Neural crest cell (in vitro differentiated cells): ENCODE results near the gene GPC6. TPM values are rescaled to one million over a fixed set of nuclear protein-coding genes. Genes with fewer than 3 reads are reported as not detected.

Experiments used
- DNase-seq: peaks from one replicate; pipeline ENCODE4 v3.0.0; 2021; ENCODE audit warnings: low read depth, mixed read lengths, low spot score
- H3K27ac Mint-ChIP-seq: one replicate; pipeline ENCODE4 v1.8.0; 2021; ENCODE audit warnings: mild to moderate bottlenecking, mixed read lengths; ENCODE audit not compliant: unreplicated experiment
- H3K27me3 Mint-ChIP-seq: 2 replicates; pipeline ENCODE4 v1.8.0; 2021; ENCODE audit warnings: low read depth, mild to moderate bottlenecking, mixed read lengths
- H3K36me3 Mint-ChIP-seq: 2 replicates; pipeline ENCODE4 v1.8.0; 2021; ENCODE audit warnings: low read depth, mild to moderate bottlenecking, mixed read lengths
- H3K4me1 Mint-ChIP-seq: 2 replicates; pipeline ENCODE4 v1.8.0; 2021; ENCODE audit warnings: mixed read lengths
- H3K4me3 Mint-ChIP-seq: one replicate; pipeline ENCODE4 v1.8.0; 2021; ENCODE audit warnings: mild to moderate bottlenecking, mixed read lengths
- H3K9me3 Mint-ChIP-seq: 2 replicates; pipeline ENCODE4 v1.8.0; 2021; ENCODE audit warnings: mixed read lengths
- CTCF ChIP-seq: fragments of 200-600 bp; sonication (generic); conservative IDR thresholded peaks from 2 replicates; pipeline ENCODE4 v1.5.0; 2021; ENCODE audit warnings: antibody characterized with exemption, mild to moderate bottlenecking
- total RNA-seq: library from RNA; stranded (reverse); gene quantifications from 2 replicates; pipeline ENCODE4 v1.2.1, GENCODE V29; 2021

The GPC6 gene
- total RNA-seq, 1 donor from 2014 or later, result 13.4 TPM

GRCh38 chr13:94056362-94056990, 829.9 kb downstream of the GPC6 start:
- H3K4me3 Mint-ChIP-seq, result no peak overlapping the region
- peaks cover 6% of the 10 kb centered on the region for H3K4me1 Mint-ChIP-seq
- TF ChIP-seq CTCF, result no peak
- DNase-seq, result no peak
- no peaks in the 10 kb centered on the region for H3K9me3 Mint-ChIP-seq
- no peaks in the 10 kb centered on the region for H3K36me3 Mint-ChIP-seq
- no peak overlapping the region for H3K27ac Mint-ChIP-seq
- no peaks in the 10 kb centered on the region for H3K27me3 Mint-ChIP-seq

GRCh38 chr13:94057618-94058186, 831.1 kb downstream of the GPC6 start:
- TF ChIP-seq CTCF, result no peak
- Mint-ChIP-seq H3K36me3 (no peaks in the 10 kb centered on the region), H3K4me1 (peaks cover 12% of the 10 kb centered on the region), H3K27me3 (no peaks in the 10 kb centered on the region), H3K9me3 (no peaks in the 10 kb centered on the region), H3K4me3 (no peak overlapping the region), H3K27ac (no peak overlapping the region)
- no peak for DNase-seq

DNA sequence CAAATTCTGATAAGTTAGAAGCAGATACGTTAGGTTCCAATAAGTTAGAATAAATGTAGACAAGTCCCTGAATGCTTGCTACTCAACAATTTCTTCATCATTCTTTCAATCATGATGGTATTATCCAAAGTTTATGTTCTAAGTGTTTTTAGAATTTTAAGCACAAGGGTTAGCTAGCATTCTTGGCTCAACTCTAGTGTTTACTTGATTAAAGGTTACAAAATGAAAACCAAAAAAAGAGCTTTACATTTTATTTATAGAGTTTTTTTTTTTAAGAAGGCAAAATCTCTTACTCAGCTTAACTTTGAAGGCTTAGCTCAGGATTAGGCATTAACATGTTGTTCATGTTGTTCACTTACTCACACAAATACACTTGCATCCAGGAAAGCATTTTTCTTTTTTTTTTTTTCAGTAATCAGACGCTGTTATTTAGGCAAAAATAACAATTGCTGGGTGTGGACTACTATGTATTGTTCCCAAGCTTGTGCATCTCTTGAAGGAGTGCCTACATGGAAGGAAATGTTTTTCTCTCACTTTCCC, 832.3 kb downstream of the GPC6 start:
- no peaks in the 10 kb centered on the region for H3K36me3 Mint-ChIP-seq
- peaks cover 17% of the 10 kb centered on the region for H3K4me1 Mint-ChIP-seq
- TF ChIP-seq CTCF, result no peak

GRCh38 chr13:94061301-94061700, 834.7 kb downstream of the GPC6 start:
- DNase-seq, result no peak
- no peak for TF ChIP-seq CTCF
- H3K36me3 Mint-ChIP-seq, result no peaks in the 10 kb centered on the region
- H3K4me1 Mint-ChIP-seq, result peaks cover 17% of the 10 kb centered on the region
- no peaks in the 10 kb centered on the region for H3K27me3 Mint-ChIP-seq
- no peak overlapping the region for H3K27ac Mint-ChIP-seq
- no peaks in the 10 kb centered on the region for H3K9me3 Mint-ChIP-seq
- H3K4me3 Mint-ChIP-seq, result no peak overlapping the region

More for the DNA sequence above, 832.3 kb downstream of the GPC6 start:
- Mint-ChIP-seq H3K4me3 (no peak overlapping the region), H3K27me3 (no peaks in the 10 kb centered on the region), H3K27ac (no peak overlapping the region), H3K9me3 (no peaks in the 10 kb centered on the region)
- no peak for DNase-seq

DNA sequence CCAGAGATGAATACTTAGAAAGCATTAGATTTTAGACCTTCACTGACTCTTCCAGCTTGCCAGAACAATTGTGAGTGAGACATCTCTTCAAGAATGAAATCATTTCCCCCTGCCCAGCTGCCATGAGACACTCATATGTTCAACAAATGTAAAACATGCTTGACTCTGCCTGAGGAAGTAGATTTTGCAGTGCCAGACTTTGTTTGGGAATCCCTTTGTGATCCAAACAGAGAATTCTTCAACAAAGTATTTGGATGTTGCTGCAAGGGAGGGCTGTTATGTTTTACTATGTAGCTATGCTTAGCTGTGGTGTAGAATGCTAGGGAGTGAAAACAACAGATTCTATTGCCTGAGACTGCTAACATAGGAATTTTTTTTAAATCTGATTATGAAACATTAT, 836.5 kb downstream of the GPC6 start:
- DNase-seq, result no peak
- H3K27ac Mint-ChIP-seq, result no peak overlapping the region
- no peaks in the 10 kb centered on the region for H3K9me3 Mint-ChIP-seq
- TF ChIP-seq CTCF, result no peak
- H3K4me1 Mint-ChIP-seq, result peaks cover 17% of the 10 kb centered on the region
- H3K36me3 Mint-ChIP-seq, result no peaks in the 10 kb centered on the region
- no peaks in the 10 kb centered on the region for H3K27me3 Mint-ChIP-seq
- no peak overlapping the region for H3K4me3 Mint-ChIP-seq
